Suprapubic skin (tissue), 4 donors: ENCODE measurements around the gene GSG1L.

Source experiments
- CTCF ChIP-seq, 2 donors: fragments of 200-600 bp in 1 of 2; fragments of 450-650 bp in 1 of 2; sonication (generic) in 1 of 2; IDR thresholded peaks; one replicate each; pipeline ENCODE4 v1.5.1; 2016 to 2019; ENCODE audit warnings: antibody characterized with exemption in 2 of 2, mild to moderate bottlenecking in 1 of 2, moderate library complexity in 1 of 2
- EP300 ChIP-seq: sonication (generic); formaldehyde crosslinking; IDR thresholded peaks from one replicate; pipeline ENCODE4 v1.6.1; 2017; ENCODE audit warnings: antibody characterized with exemption
- POLR2A ChIP-seq, 2 donors: fragments of 450-650 bp; IDR thresholded peaks; one replicate each; pipeline ENCODE4 v1.6.1; 2017; ENCODE audit warnings: antibody characterized with exemption in 2 of 2, mild to moderate bottlenecking in 2 of 2, moderate library complexity in 2 of 2
- POLR2AphosphoS5 ChIP-seq, 3 donors: sonication (generic); formaldehyde crosslinking; IDR thresholded peaks; one replicate each; pipeline ENCODE4 v1.6.1; 2017; ENCODE audit warnings: antibody characterized with exemption in 3 of 3

GRCh38 chr16:28001642-28002041, 61.9 kb downstream of the GSG1L start:
- TF ChIP-seq CTCF (IDR thresholded peaks at IDR 0.05) (no peak), POLR2A (IDR thresholded peaks at IDR 0.05) (no peak), EP300 (no peak), POLR2AphosphoS5 (IDR thresholded peaks at IDR 0.05) (no peak)
